Dermis microvascular lymphatic vessel endothelial cell (primary cell): ENCODE measurements around the gene TMEM126A. TPM values are rescaled to one million over a fixed set of nuclear protein-coding genes. Genes with fewer than 3 reads are reported as not detected.
A peak's percentile ranks its signal among the peaks of the same experiment; 100 is the strongest.

Experiments used
- DNase-seq, 2 donors: peaks; one replicate each; pipeline versions ENCODE4 v3.0.0 to v3.0.0-alpha.2; 2010; ENCODE audit warnings: low read depth in 2 of 2
- total RNA-seq: library from RNA; depleted of rRNA; stranded (reverse); fragments of >200 nt; gene quantifications from 2 replicates; pipeline ENCODE4 v1.2.1, GENCODE V29; 2014

TMEM126A gene
- total RNA-seq, 1 donor from 2014 or later, result 41.6 TPM

GRCh38 chr11:85694385-85694980, 46.7 kb downstream of the TMEM126A start:
- peak; percentile 1 to 56 for DNase-seq

- DNase-seq, result no peak
Measured at GRCh38 chr11:85695546-85695945, 47.8 kb downstream of the TMEM126A start.

GRCh38 chr11:85697747-85698146, 50.0 kb downstream of the TMEM126A start:
- DNase-seq, result no peak

GRCh38 chr11:85698195-85698594, 50.4 kb downstream of the TMEM126A start:
- DNase-seq, result no peak

- no peak for DNase-seq
Measured at GRCh38 chr11:85699957-85700741, 52.4 kb downstream of the TMEM126A start.

- no peak for DNase-seq
Measured at GRCh38 chr11:85704967-85705366, 57.2 kb downstream of the TMEM126A start.

GRCh38 chr11:85705800-85706199, 58.0 kb downstream of the TMEM126A start:
- no peak for DNase-seq

Other genes with a start within 250 kb of the TMEM126A start
- 0.13 and 0.51 TPM in 2 replicates for gene DLG2, start 20.6 kb upstream of the TMEM126A start, total RNA-seq
- gene TMEM126B, start 19.4 kb upstream of the TMEM126A start, total RNA-seq, result 41.5 and 44.3 TPM in 2 replicates
- 20.9 and 26.3 TPM in 2 replicates for gene CREBZF, start 17.2 kb downstream of the TMEM126A start, total RNA-seq
- gene CCDC89, start 38.2 kb downstream of the TMEM126A start, total RNA-seq, result not detected in 2 replicates
- gene SYTL2, start 163.2 kb downstream of the TMEM126A start, total RNA-seq, result under 0.01 and 0.25 TPM in 2 replicates
- not detected in 2 replicates for gene CCDC83, start 207.4 kb downstream of the TMEM126A start, total RNA-seq